GM12878 (cell line): ENCODE data around the gene VANGL1.

Experiments used
- CREB1 ChIP-seq: IDR thresholded peaks from 2 replicates; pipeline ENCODE4 v1.6.1; 2012; ENCODE audit warnings: low read depth, mild to moderate bottlenecking, inconsistent platforms
- CTCF ChIP-seq, 3 experiments: IDR thresholded peaks in 2 of 3; conservative IDR thresholded peaks in 1 of 3; 2 replicates each; pipeline ENCODE4 v1.5.1; 2011; ENCODE audit warnings: low read depth in 3 of 3, low read length in 3 of 3, mild to moderate bottlenecking in 3 of 3, control low read depth in 2 of 3, moderate library complexity in 2 of 3, inconsistent platforms in 1 of 3, mixed read lengths in 1 of 3; ENCODE audit not compliant: control insufficient read depth in 2 of 3, insufficient read depth in 1 of 3; ENCODE audit errors: extremely low read depth in 1 of 3
- MAX ChIP-seq: IDR thresholded peaks from 2 replicates; pipeline ENCODE4 v1.6.1; 2012; ENCODE audit warnings: low read depth, low read length, improper control_type of control experiment
- NKRF ChIP-seq: fragments of 450-650 bp; conservative IDR thresholded peaks from 2 replicates; pipeline ENCODE4 v1.6.1; 2017; ENCODE audit warnings: mild to moderate bottlenecking, moderate library complexity
- POLR2A ChIP-seq: IDR thresholded peaks from 2 replicates; pipeline ENCODE4 v1.6.1; 2011; ENCODE audit warnings: low read depth, mild to moderate bottlenecking, low read length
- SIN3A ChIP-seq: IDR thresholded peaks from 2 replicates; pipeline ENCODE4 v1.6.1; 2012; ENCODE audit warnings: low read depth, low read length, improper control_type of control experiment
- SPI1 ChIP-seq: IDR thresholded peaks from 2 replicates; pipeline ENCODE4 v1.6.1; 2011; ENCODE audit warnings: low read depth, mild to moderate bottlenecking, low read length, moderate library complexity, borderline replicate concordance; ENCODE audit not compliant: insufficient read depth
- TARDBP ChIP-seq: IDR thresholded peaks from 2 replicates; pipeline ENCODE4 v1.6.1; 2016; ENCODE audit warnings: borderline replicate concordance
- YY1 ChIP-seq: IDR thresholded peaks from 2 replicates; pipeline ENCODE4 v1.6.1; 2011; ENCODE audit warnings: low read depth, mild to moderate bottlenecking, low read length

GRCh38 chr1:115677182-115677555, 35.4 kb downstream of the VANGL1 start:
- TF ChIP-seq MAX (no peak), CREB1 (no peak), POLR2A (no peak), YY1 (no peak), CTCF (IDR thresholded peaks at IDR 0.05 in 2 of 3, conservative IDR thresholded peaks at IDR 0.05 in 1 of 3; ENCODE audit: control insufficient read depth in 2 of 3, extremely low read depth in 1 of 3, insufficient read depth in 1 of 3, low read depth in 3 of 3, low read length in 3 of 3) (no peak), SIN3A (no peak), TARDBP (no peak), NKRF (no peak), SPI1 (no peak)
